RCC 7860 (cell line): ENCODE measurements around the gene ZNF263.

Experiments
- DNase-seq: peaks from one replicate; pipeline ENCODE4 v3.0.0-alpha.2; 2015; ENCODE audit warnings: low spot score
- FAIRE-seq: peaks from 2 replicates; lab custom pipeline; 2012; peaks lifted over from hg19 to GRCh38; lab: Jason Lieb, UNC

Gene ZNF263

GRCh38 chr16:3282730-3283542, at the start of gene ZNF263:
ZNF263 (plus strand) TSS chr16:3283491; CDS start chr16:3283819, 328 bp downstream.
- FAIRE-seq: peak; percentile 85
- DNase-seq: peak; percentile 93

GRCh38 chr16:3234543-3234856, 48.8 kb upstream of the ZNF263 start:
- FAIRE-seq (no peak), DNase-seq (no peak)

GRCh38 chr16:3234857-3235561, 48.3 kb upstream of the ZNF263 start, which contains the start of gene ZNF200:
ZNF200 (minus strand) TSS chr16:3235158; CDS start chr16:3233755, 1,403 bp downstream.
- no peak for FAIRE-seq
- DNase-seq: peak; percentile 84

GRCh38 chr16:3235856-3236669, 47.2 kb upstream of the ZNF263 start:
- no peak for DNase-seq
- FAIRE-seq: no peak

GRCh38 chr16:3241761-3242160, 41.5 kb upstream of the ZNF263 start:
- no peak for FAIRE-seq
- no peak for DNase-seq

GRCh38 chr16:3242709-3243108, 40.6 kb upstream of the ZNF263 start:
- FAIRE-seq (no peak), DNase-seq (no peak)

- no peak for FAIRE-seq
Measured at GRCh38 chr16:3243882-3244281, 39.4 kb upstream of the ZNF263 start.

GRCh38 chr16:3246002-3246401, 37.3 kb upstream of the ZNF263 start:
- FAIRE-seq: no peak

More at GRCh38 chr16:3243882-3244281, 39.4 kb upstream of the ZNF263 start:
- peak; percentile 7 for DNase-seq

GRCh38 chr16:3246876-3247275, 36.4 kb upstream of the ZNF263 start:
- FAIRE-seq: no peak

More at GRCh38 chr16:3246002-3246401, 37.3 kb upstream of the ZNF263 start:
- DNase-seq: no peak

GRCh38 chr16:3248596-3248995, 34.7 kb upstream of the ZNF263 start:
- no peak for FAIRE-seq

More at GRCh38 chr16:3246876-3247275, 36.4 kb upstream of the ZNF263 start:
- no peak for DNase-seq

GRCh38 chr16:3249020-3249419, 34.3 kb upstream of the ZNF263 start:
- FAIRE-seq (no peak), DNase-seq (no peak)

More at GRCh38 chr16:3248596-3248995, 34.7 kb upstream of the ZNF263 start:
- DNase-seq: no peak

- DNase-seq (no peak), FAIRE-seq (no peak)
Measured at GRCh38 chr16:3249451-3249850, 33.8 kb upstream of the ZNF263 start.

- FAIRE-seq: no peak
- no peak for DNase-seq
Measured at GRCh38 chr16:3252967-3253366, 30.3 kb upstream of the ZNF263 start.

- FAIRE-seq (no peak), DNase-seq (no peak)
Measured at GRCh38 chr16:3254309-3254708, 29.0 kb upstream of the ZNF263 start.

GRCh38 chr16:3256146-3256865, 27.0 kb upstream of the ZNF263 start, which contains the start of gene MEFV:
MEFV (minus strand) TSS chr16:3256633; CDS start chr16:3256587, 46 bp downstream.
- DNase-seq (peak; percentile 53), FAIRE-seq (no peak)

- peak; percentile 98 for FAIRE-seq
- DNase-seq: peak; percentile 96
Measured at GRCh38 chr16:3256866-3257465, 26.3 kb upstream of the ZNF263 start.

- FAIRE-seq (no peak), DNase-seq (no peak)
Measured at GRCh38 chr16:3259836-3260235, 23.5 kb upstream of the ZNF263 start.

GRCh38 chr16:3262517-3262916, 20.8 kb upstream of the ZNF263 start:
- DNase-seq (no peak), FAIRE-seq (no peak)

- DNase-seq: peak; percentile 96
- peak; percentile 78 for FAIRE-seq
Measured at GRCh38 chr16:3264137-3265036, 18.9 kb upstream of the ZNF263 start.
